ENCODE measurements around the gene GPR157.

GRCh38 chr1:9095818-9096217 lies 33.1 kb downstream of the GPR157 start:
- TF ChIP-seq CTCF (IDR thresholded peaks at IDR 0.05; ENCODE audit: low read depth, low read length) (no peak), POLR2A (IDR thresholded peaks at IDR 0.05; ENCODE audit: extremely low read depth, insufficient read length) (no peak)
